Measurements from ENCODE around the gene TPM1.

The TPM1 gene

GRCh38 chr15:63042877-63043334 is 359 bp downstream of the TPM1 start:
- no peak for DNase-seq

- DNase-seq = peak; percentile 36
These were observed 959 bp downstream of the TPM1 start for GRCh38 chr15:63043335-63044076.

GRCh38 chr15:63044077-63044644 is 1.6 kb downstream of the TPM1 start:
- peak; percentile 6 for DNase-seq

GRCh38 chr15:63044645-63045464 is 2.3 kb downstream of the TPM1 start:
- peak; percentile 85 for DNase-seq

- peak; percentile 60 for DNase-seq
These were observed 2.9 kb downstream of the TPM1 start for GRCh38 chr15:63045465-63045840.

GRCh38 chr15:63045879-63046278 is 3.3 kb downstream of the TPM1 start:
- no peak for DNase-seq

GRCh38 chr15:63046917-63047760 is 4.6 kb downstream of the TPM1 start:
- peak; percentile 54 for DNase-seq

- DNase-seq = no peak
These were observed 5.2 kb downstream of the TPM1 start for GRCh38 chr15:63047792-63048114.

GRCh38 chr15:63048115-63048775 is 5.7 kb downstream of the TPM1 start:
- peak; percentile 94 for DNase-seq

- peak; percentile 75 for DNase-seq
These were observed 6.5 kb downstream of the TPM1 start for GRCh38 chr15:63048776-63049665.

- peak; percentile 40 for DNase-seq
These were observed 7.3 kb downstream of the TPM1 start for GRCh38 chr15:63049783-63050371.

GRCh38 chr15:63050731-63051155 is 8.2 kb downstream of the TPM1 start:
- DNase-seq = peak; percentile 63

- DNase-seq = peak; percentile 75
These were observed 8.9 kb downstream of the TPM1 start for GRCh38 chr15:63051156-63052066.

GRCh38 chr15:63052077-63052841 is 9.7 kb downstream of the TPM1 start:
- peak; percentile 18 for DNase-seq

- DNase-seq = peak; percentile 73
These were observed 10.6 kb downstream of the TPM1 start for GRCh38 chr15:63052961-63053698.

GRCh38 chr15:63054281-63054683 is 11.7 kb downstream of the TPM1 start:
- peak; percentile 44 for DNase-seq

GRCh38 chr15:63054985-63055384 is 12.4 kb downstream of the TPM1 start:
- DNase-seq = peak; percentile 17

GRCh38 chr15:63056829-63057228 is 14.3 kb downstream of the TPM1 start:
- peak; percentile 38 for DNase-seq

Measured in fibroblast of skin of scalp (primary cell).